IPS-15b (cell line): ENCODE measurements around the gene CHD1L.
"Not testable (repeated sequence)": the region's sequence is repeated elsewhere in the genome, so short reads cannot be mapped to it uniquely, and the experiment has no call there.

ENCODE experiments used
- H3K27me3 ChIP-seq: one replicate; pipeline ENCODE4 v1.6.1; 2013; ENCODE audit warnings: low read length; ENCODE audit not compliant: control insufficient read depth, insufficient read depth
- H3K36me3 ChIP-seq: one replicate; pipeline ENCODE4 v1.6.1; 2013; ENCODE audit warnings: low read length; ENCODE audit not compliant: control insufficient read depth, insufficient read depth
- H3K4me1 ChIP-seq: one replicate; pipeline ENCODE4 v1.6.1; 2013; ENCODE audit warnings: mild to moderate bottlenecking, low read length; ENCODE audit not compliant: control insufficient read depth, insufficient read depth
- H3K4me3 ChIP-seq: one replicate; pipeline ENCODE4 v1.5.1; 2013; ENCODE audit warnings: low read depth, low read length
- H3K9ac ChIP-seq: one replicate; pipeline ENCODE4 v1.6.1; 2013; ENCODE audit warnings: low read depth, mild to moderate bottlenecking, low read length
- H3K9me3 ChIP-seq: one replicate; pipeline ENCODE4 v1.6.1; 2013; ENCODE audit warnings: mild to moderate bottlenecking, low read length; ENCODE audit not compliant: control insufficient read depth, insufficient read depth

The CHD1L gene

DNA sequence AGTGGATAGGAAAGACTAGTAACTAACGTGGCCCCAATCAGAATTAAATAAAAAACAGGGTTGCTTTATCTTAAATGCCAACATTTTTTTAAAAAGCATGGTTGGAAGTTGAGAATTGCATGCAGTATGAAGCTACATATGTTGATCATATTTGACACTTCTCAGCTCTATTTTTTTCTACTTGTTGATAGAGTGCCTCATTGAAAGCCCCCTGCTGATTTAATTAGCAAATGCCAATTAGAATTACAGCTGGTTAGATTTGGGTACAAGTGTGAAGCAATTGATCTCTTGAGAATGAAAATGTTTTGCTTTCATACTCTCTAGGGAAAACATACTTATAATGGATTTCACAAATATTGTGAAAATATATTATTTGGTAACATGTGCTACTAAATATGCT, 40.5 kb downstream of the CHD1L start:
- H3K27me3 ChIP-seq, result no peaks in the 10 kb centered on the region
- H3K4me3 ChIP-seq, result no peak overlapping the region
- no peak overlapping the region for H3K9ac ChIP-seq
- no peaks in the 10 kb centered on the region for H3K4me1 ChIP-seq
- no peaks in the 10 kb centered on the region for H3K9me3 ChIP-seq
- peaks cover 30% of the 10 kb centered on the region for H3K36me3 ChIP-seq

DNA sequence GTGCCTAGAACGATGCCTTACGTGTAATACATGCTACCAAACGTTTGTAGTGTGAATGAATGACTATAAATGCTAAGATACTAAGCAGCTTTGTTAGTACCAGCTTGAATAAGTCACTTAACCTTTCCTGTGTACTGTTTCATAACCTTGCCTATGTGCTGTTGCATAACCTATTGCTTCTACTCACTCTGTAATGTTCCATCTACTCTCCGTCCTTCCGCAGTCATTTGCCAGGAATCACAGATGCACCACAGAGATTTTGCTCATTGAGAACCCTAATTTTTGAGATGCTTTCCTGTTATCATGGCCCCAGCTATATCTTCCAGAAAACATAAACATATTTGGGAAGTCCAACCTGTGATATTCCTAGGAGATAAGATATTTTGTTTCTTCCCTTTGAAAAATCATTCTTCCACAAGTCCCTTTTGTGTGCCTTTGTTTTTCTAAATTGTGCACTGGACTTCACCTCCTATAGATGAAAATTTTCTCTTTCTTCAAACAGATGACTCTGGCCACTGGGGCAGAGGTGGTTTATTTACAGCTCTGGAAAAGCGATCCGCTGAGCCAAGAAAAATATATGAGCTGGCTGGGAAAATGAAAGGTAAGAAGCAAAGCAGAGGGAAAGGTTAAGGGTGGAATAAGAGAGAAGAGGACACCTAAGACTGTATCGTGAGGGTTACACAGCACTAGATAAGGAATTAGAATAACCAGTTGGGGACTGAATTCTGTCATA, 44.8 kb downstream of the CHD1L start:
- Histone ChIP-seq H3K4me1 (no peaks in the 10 kb centered on the region), H3K36me3 (peaks cover 22% of the 10 kb centered on the region), H3K4me3 (no peak overlapping the region), H3K9ac (no peak overlapping the region), H3K9me3 (no peaks in the 10 kb centered on the region), H3K27me3 (no peaks in the 10 kb centered on the region)

DNA sequence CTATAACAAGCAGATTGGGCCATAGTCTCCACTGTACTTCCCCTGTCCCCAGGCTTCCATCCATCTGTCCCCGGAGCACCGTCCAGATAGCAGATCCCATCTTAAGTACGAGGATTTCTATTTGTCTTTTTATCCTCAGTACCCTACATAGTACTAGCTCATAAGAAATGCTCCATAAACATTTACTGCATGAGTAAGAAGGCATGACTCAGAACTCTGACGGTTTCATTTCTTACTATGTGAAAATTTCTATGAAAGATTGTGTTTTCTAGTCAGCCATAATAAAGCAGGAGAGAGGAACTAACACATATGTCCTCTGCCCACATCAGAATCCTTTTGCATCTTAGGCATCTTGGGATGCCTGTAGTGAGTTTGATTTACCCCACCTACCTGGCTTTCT, 49.5 kb downstream of the CHD1L start:
- peaks cover 26% of the 10 kb centered on the region for H3K36me3 ChIP-seq
- no peak overlapping the region for H3K4me3 ChIP-seq
- H3K4me1 ChIP-seq, result no peaks in the 10 kb centered on the region
- no peaks in the 10 kb centered on the region for H3K27me3 ChIP-seq
- peaks cover 6% of the 10 kb centered on the region for H3K9me3 ChIP-seq
- H3K9ac ChIP-seq, result no peak overlapping the region

DNA sequence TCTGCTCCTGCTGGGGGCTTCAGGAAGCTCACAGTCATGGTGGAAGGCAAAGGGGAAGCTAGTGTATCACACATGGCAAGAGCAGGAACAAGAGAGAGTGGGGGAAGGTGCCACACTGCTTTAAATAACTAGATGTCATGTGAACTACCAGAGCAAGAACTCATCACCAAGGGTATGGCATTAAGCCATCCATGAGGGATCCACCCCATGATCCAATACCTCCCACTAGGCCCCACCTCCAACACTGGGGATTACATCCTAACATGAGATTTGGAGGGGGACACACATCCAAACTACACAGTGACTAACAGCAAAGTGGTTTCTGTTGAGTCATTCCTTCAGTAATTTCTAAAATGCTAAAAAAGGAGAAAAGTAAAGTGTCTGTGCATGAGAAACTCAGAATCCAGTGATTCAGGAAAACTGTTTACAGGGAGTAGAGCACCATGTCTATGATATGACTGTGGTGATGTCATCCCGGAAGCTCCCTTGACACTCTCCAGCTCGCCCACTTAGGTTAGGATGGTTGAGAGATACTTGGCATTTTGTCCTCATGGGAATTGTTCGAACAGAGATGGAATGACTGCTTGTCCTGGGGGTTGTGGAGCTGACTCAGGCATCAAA, 50.3 kb downstream of the CHD1L start:
- Histone ChIP-seq H3K9ac (no peak overlapping the region), H3K36me3 (peaks cover 21% of the 10 kb centered on the region), H3K4me3 (no peak overlapping the region), H3K9me3 (peaks cover 6% of the 10 kb centered on the region), H3K27me3 (no peaks in the 10 kb centered on the region), H3K4me1 (no peaks in the 10 kb centered on the region)

DNA sequence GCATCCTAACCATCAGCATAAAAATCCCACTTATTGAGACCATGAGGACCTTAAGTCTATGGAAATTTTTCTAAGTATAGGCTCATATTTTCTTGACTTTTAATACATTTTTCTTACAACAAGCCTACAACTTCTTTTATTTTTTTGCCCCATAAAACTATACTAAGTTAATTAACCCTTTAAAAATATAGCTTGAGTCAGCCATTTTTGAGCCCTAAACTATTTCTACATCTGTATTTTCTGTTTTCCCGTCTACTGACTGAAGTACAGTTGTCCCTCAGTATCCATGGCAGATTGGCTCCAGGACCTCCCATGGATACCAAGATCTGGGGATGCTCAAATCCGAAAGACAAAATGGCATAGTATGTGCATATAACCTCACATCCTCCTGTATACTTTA, 55.0 kb downstream of the CHD1L start:
- Histone ChIP-seq H3K4me1 (no peaks in the 10 kb centered on the region), H3K4me3 (no peak overlapping the region), H3K27me3 (no peaks in the 10 kb centered on the region), H3K36me3 (peaks cover 18% of the 10 kb centered on the region), H3K9ac (no peak overlapping the region), H3K9me3 (peaks cover 8% of the 10 kb centered on the region)

DNA sequence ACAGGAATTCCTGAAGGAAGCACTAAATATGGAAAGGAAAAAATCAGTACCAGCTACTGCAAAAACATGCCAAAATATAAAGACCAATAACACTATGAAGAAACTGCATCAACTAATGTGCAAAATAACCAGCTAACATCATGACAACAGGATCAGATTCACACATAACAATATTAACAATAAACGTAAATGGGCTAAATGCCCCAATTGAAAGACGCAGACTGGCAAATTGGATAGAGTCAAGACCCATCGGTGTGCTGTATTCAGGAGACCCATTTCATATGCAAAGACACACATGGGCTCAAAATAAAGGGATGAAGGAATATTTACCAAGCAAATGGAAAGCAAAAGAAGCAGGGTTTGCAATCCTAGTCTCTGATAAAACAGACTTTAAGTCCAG, 63.3 kb downstream of the CHD1L start:
- not testable (repeated sequence) for H3K9ac ChIP-seq, H3K27me3 ChIP-seq, H3K36me3 ChIP-seq, H3K4me1 ChIP-seq, H3K4me3 ChIP-seq, H3K9me3 ChIP-seq

DNA sequence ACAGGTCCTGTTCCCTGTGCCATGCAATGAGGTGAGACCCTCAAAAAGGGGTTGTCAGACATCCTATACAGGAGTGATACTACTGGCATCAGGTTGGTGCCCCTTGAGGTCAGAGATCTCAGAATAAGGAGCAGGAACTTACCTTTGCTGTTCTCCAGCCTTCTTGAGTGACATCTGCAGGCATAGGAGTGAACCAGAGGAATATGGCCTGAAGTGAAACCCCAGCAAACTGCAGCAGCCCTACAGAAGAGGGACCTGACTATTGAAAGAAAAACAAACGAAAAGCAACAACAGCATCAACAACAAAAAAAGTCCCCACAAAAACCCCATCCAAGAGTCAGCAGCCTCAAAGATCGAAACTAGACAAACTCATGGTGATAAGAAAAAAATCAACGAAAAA, 74.5 kb downstream of the CHD1L start:
- no peaks in the 10 kb centered on the region for H3K27me3 ChIP-seq
- no peaks in the 10 kb centered on the region for H3K4me1 ChIP-seq
- no peaks in the 10 kb centered on the region for H3K9me3 ChIP-seq
- no peak overlapping the region for H3K9ac ChIP-seq
- H3K36me3 ChIP-seq, result no peaks in the 10 kb centered on the region
- no peak overlapping the region for H3K4me3 ChIP-seq

DNA sequence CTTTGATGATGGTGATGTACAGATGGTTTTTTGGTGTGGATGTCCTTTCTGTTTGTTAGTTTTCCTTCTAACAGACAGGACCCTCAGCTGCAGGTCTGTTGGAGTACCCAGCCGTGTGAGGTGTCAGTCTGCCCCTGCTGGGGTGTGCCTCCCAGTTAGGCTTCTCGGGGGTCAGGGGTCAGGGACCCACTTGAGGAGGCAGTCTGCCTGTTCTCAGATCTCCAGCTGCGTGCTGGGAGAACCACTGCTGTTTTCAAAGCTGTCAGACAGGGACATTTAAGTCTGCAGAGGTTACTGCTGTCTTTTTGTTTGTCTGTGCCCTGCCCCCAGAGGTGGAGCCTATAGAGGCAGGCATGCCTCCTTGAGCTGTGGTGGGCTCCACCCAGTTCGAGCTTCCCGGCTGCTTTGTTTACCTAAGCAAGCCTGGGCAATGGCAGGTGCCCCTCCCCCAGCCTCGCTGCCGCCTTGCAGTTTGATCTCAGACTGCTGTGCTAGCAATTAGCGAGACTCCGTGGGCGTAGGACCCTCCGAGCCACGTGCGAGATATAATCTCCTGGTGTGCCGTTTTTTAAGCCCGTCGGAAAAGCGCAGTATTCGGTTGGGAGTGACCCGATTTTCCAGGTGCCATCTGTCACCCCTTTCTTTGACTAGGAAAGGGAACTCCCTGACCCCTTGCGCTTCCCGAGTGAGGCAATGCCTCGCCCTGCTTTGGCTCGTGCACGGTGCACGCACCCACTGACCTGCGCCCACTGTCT, 84.6 kb downstream of the CHD1L start:
- not testable (repeated sequence) for H3K9me3 ChIP-seq, H3K27me3 ChIP-seq, H3K4me3 ChIP-seq, H3K4me1 ChIP-seq, H3K9ac ChIP-seq, H3K36me3 ChIP-seq

DNA sequence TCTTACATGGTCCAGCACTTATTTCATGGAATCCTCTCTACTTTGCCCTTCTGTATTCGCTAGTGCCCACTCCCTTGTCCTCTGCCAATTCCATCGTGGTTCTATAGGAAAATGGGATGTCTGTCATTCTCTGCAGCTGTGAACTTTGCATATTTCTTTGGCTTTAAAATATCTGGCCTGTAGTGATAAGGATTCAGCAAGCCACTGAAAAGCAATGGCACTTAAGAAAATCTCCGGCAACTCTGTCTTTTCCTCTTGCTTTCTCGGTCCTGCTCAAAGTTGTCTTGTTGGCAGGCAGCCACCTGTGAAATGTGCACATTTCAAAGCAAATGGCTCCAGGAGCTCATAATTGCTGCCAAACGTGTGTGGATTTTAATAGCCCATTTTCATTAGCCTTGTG, 91.8 kb downstream of the CHD1L start:
- Histone ChIP-seq H3K9ac (no peak overlapping the region), H3K4me3 (no peak overlapping the region), H3K36me3 (no peaks in the 10 kb centered on the region), H3K4me1 (peaks cover 14% of the 10 kb centered on the region), H3K27me3 (no peaks in the 10 kb centered on the region), H3K9me3 (no peaks in the 10 kb centered on the region)

DNA sequence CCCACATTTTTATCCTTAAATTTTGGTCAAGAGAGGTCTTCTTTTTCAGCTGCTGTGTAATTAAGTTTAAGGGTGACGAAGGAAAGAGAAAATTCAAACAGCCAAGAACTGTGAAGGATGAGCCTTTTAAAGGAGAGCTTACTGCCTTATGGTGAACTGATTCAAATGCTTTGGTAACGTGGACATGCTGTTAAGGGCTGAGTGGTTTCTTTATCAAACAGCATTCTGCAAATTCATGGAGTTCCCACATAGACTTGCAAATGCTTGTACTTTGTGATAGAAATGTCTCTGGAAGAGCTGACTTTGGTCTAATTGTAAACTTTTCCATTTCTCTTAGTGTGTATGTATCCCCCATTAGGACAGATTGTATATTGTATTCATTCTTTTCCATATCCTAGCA, 93.8 kb downstream of the CHD1L start:
- Histone ChIP-seq H3K36me3 (no peaks in the 10 kb centered on the region), H3K4me1 (peaks cover 14% of the 10 kb centered on the region), H3K9ac (no peak overlapping the region), H3K27me3 (no peaks in the 10 kb centered on the region), H3K9me3 (no peaks in the 10 kb centered on the region), H3K4me3 (no peak overlapping the region)

DNA sequence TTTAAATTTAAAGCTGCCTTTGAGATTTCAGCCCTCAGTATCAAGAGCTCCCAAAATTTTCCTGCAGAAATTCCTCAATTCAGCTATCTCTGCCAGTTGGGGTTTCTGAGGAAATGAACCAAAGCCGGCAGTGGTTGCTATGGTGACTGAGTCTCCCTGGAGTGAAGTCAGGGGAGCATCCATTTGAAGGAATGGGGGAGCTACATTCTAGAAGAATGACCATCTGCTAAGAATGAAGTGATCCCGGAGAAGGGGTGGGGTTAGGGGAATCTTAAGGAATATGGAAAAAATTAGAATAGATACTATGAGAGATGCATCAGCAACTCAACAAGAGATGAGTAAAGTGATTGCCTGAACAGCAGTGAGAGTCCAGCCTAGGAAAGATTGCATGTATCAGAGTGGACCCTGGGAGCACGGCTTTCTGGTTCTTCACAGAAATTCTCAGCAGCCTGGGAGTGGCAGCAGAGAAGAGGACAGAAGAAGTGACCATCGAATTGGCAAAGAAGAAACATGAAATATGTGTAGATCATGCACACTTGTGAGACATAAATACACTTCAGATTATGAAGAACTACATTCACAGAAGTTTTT, 94.7 kb downstream of the CHD1L start:
- Histone ChIP-seq H3K27me3 (no peaks in the 10 kb centered on the region), H3K9ac (no peak overlapping the region), H3K9me3 (no peaks in the 10 kb centered on the region)

More for the DNA sequence above, 94.7 kb downstream of the CHD1L start:
- Histone ChIP-seq H3K36me3 (no peaks in the 10 kb centered on the region), H3K4me3 (no peak overlapping the region), H3K4me1 (peaks cover 14% of the 10 kb centered on the region)
